ENCODE results near the gene HTATIP2.
A peak's percentile ranks its signal among the peaks of the same experiment; 100 is the strongest.

DNA sequence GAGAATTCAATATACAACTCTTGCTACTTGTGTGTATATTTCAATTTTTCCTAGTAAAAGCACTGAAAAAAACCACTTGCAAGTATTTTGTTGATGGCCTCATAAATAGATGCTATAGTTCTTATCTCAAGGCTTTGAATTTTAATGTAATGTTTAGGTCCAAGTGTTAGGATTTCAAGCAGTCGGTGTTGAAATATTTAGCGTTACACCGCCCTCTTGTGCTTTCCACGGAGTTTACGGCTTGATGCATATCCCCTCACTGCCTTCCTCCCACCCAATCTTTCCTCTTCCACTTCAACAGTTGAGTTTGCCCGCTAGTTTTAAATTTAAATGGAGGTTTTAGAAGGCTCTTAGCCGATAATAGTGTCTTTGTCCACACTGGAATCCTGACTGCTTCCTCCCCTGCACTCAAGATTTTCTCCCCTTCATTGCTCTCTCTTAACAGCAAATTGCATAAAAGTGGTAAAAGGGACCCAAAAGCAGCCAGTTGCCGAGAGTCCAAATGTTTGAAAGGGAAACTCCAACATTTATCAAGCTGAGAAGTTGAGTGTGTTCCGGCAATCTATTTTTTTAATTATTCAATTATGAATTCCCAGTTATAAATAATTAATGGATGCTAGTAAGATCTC is 25.9 kb upstream of the HTATIP2 start:
- TF ChIP-seq, protein P1, sequence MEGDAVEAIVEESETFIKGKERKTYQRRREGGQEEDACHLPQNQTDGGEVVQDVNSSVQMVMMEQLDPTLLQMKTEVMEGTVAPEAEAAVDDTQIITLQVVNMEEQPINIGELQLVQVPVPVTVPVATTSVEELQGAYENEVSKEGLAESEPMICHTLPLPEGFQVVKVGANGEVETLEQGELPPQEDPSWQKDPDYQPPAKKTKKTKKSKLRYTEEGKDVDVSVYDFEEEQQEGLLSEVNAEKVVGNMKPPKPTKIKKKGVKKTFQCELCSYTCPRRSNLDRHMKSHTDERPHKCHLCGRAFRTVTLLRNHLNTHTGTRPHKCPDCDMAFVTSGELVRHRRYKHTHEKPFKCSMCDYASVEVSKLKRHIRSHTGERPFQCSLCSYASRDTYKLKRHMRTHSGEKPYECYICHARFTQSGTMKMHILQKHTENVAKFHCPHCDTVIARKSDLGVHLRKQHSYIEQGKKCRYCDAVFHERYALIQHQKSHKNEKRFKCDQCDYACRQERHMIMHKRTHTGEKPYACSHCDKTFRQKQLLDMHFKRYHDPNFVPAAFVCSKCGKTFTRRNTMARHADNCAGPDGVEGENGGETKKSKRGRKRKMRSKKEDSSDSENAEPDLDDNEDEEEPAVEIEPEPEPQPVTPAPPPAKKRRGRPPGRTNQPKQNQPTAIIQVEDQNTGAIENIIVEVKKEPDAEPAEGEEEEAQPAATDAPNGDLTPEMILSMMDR (IDR thresholded peaks at IDR 0.05) = peak in 3 of 4 donors; percentile 12 to 29 (median 24)
- TF ChIP-seq POLR2A (IDR thresholded peaks at IDR 0.05) = no peak

Measured in right lobe of liver (tissue), 4 donors.